Hepatocyte (in vitro differentiated cells): ENCODE data around the gene PARP3. TPM values are rescaled to one million over a fixed set of nuclear protein-coding genes. Genes with fewer than 3 reads are reported as not detected.
"Not testable (repeated sequence)": the region's sequence is repeated elsewhere in the genome, so short reads cannot be mapped to it uniquely, and the experiment has no call there.

ENCODE experiments used
- DNase-seq: peaks from one replicate; pipeline ENCODE4 v3.0.0-alpha.2; 2016; ENCODE audit warnings: low spot score
- H2AFZ ChIP-seq: fragments of 200-600 bp; sonication (generic); 2 replicates; pipeline ENCODE4 v1.6.0; 2016; ENCODE audit warnings: antibody characterized with exemption, mild to moderate bottlenecking
- H3K27ac ChIP-seq: fragments of 200-600 bp; sonication (generic); 2 replicates; pipeline ENCODE4 v1.5.1; 2016; ENCODE audit warnings: mild to moderate bottlenecking
- H3K27me3 ChIP-seq: fragments of 200-600 bp; sonication (generic); 2 replicates; pipeline ENCODE4 v1.6.1; 2016
- H3K36me3 ChIP-seq: fragments of 200-600 bp; sonication (generic); replicated peaks from 2 replicates; pipeline ENCODE4 v1.5.1; 2016; ENCODE audit warnings: low read depth; ENCODE audit not compliant: insufficient read depth
- H3K4me1 ChIP-seq: fragments of 200-600 bp; sonication (generic); 2 replicates; pipeline ENCODE4 v1.5.1; 2016; ENCODE audit warnings: mild to moderate bottlenecking, moderate library complexity; ENCODE audit not compliant: insufficient read depth
- H3K4me2 ChIP-seq: fragments of 200-600 bp; sonication (generic); 2 replicates; pipeline ENCODE4 v1.6.0; 2016
- H3K4me3 ChIP-seq: fragments of 200-600 bp; sonication (generic); 2 replicates; pipeline ENCODE4 v1.5.1; 2016; ENCODE audit warnings: mild to moderate bottlenecking
- H3K79me2 ChIP-seq: fragments of 200-600 bp; sonication (generic); 2 replicates; pipeline ENCODE4 v1.6.0; 2017; ENCODE audit warnings: mild to moderate bottlenecking
- H3K9me2 ChIP-seq: fragments of 200-600 bp; sonication (generic); replicated peaks from 2 replicates; pipeline ENCODE4 v1.6.0; 2017; ENCODE audit warnings: mild to moderate bottlenecking; ENCODE audit not compliant: insufficient read depth
- H3K9me3 ChIP-seq: fragments of 200-600 bp; sonication (generic); 2 replicates; pipeline ENCODE4 v1.5.1; 2016; ENCODE audit warnings: low read depth, mild to moderate bottlenecking
- H4K20me1 ChIP-seq: fragments of 200-600 bp; sonication (generic); 2 replicates; pipeline ENCODE4 v1.6.0; 2016; ENCODE audit warnings: mild to moderate bottlenecking; ENCODE audit not compliant: insufficient read depth, poor library complexity, severe bottlenecking
- EZH2 ChIP-seq: fragments of 200-600 bp; sonication (generic); IDR thresholded peaks from 2 replicates; pipeline ENCODE4 v1.6.1; 2016; ENCODE audit warnings: antibody characterized with exemption, mild to moderate bottlenecking, borderline replicate concordance
- EZH2phosphoT487 ChIP-seq: fragments of 200-600 bp; sonication (generic); IDR thresholded peaks from one replicate; pipeline ENCODE4 v1.6.1; 2018; ENCODE audit warnings: antibody characterized with exemption, mild to moderate bottlenecking, low read depth, moderate library complexity; ENCODE audit not compliant: unreplicated experiment, severe bottlenecking
- WGBS: methylation state at CpG from one replicate; pipeline ENCODE4 v1.1.6; 2016; ENCODE audit warnings: low lambda C conversion rate; ENCODE audit errors: missing lambda C conversion rate; 5-methylcytosine and 5-hydroxymethylcytosine counted together
- polyA plus RNA-seq: library from polyadenylated mRNA; unstranded; fragments of >200 nt; fragmentation: Nextera tagmentation; extraction: Ambion mirVana; gene quantifications from 2 replicates; pipeline ENCODE4 v1.2.1, GENCODE V29; 2016
- total RNA-seq: library from RNA; depleted of rRNA; stranded (reverse); fragments of >200 nt; gene quantifications from 2 replicates; pipeline ENCODE4 v1.2.3, GENCODE V29; 2014
- TF ChIP-seq, protein P1 (sequence below): fragments of 200-600 bp; sonication (generic); IDR thresholded peaks from 2 replicates; pipeline ENCODE4 v1.5.1; 2016; ENCODE audit warnings: antibody characterized with exemption, mild to moderate bottlenecking; ENCODE audit not compliant: poor library complexity

PARP3 gene
- total and polyA plus RNA-seq, 2 experiments from 2014 or later = 9.3 to 10.3 TPM

DNA sequence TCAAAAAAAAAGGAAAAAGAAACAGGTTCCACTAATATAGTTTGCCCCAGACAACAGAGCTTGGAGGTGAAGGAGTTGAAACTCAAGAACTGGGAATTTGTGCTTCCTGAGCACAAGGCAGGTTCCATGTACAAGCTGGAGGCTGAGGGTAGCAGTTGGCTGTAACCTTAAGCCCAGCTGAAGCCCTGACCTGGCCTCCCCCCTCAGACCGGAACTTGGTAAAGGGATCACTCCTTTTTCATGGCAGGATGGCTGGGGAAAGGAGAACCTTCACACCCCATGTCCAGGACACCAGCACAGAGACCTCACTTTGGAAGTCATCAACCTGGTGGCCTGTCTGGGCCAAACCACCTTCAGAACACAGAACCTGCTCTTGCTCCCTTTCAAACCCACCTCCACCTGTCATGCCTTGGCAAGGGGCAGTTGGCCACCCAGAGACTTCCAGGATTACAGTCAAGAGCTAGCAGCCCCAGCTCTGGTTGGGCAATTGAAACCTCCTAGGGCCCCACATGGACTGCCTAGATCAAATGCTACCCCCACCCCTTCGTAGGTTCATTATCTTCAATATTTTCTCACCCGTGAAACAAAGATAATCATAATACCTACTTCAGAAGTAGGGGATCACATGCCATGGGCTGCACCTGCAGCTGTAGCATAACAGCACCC lies 50.0 kb downstream of the PARP3 start:
- Histone ChIP-seq H3K4me2 (no peak overlapping the region), H3K9me2 (no peaks in the 10 kb centered on the region), H3K9me3 (no peaks in the 10 kb centered on the region), H3K4me1 (peaks cover 11% of the 10 kb centered on the region), H3K36me3 (no peaks in the 10 kb centered on the region), H4K20me1 (no peaks in the 10 kb centered on the region), H3K4me3 (no peak overlapping the region), H3K27me3 (no peaks in the 10 kb centered on the region), H3K27ac (no peak overlapping the region), H3K79me2 (peaks cover 22% of the 10 kb centered on the region), H2AFZ (no peak overlapping the region)
- DNase-seq = no peak
- 95% methylated on average over 3 of the region's 3 CpGs for WGBS
- TF ChIP-seq, protein P1, sequence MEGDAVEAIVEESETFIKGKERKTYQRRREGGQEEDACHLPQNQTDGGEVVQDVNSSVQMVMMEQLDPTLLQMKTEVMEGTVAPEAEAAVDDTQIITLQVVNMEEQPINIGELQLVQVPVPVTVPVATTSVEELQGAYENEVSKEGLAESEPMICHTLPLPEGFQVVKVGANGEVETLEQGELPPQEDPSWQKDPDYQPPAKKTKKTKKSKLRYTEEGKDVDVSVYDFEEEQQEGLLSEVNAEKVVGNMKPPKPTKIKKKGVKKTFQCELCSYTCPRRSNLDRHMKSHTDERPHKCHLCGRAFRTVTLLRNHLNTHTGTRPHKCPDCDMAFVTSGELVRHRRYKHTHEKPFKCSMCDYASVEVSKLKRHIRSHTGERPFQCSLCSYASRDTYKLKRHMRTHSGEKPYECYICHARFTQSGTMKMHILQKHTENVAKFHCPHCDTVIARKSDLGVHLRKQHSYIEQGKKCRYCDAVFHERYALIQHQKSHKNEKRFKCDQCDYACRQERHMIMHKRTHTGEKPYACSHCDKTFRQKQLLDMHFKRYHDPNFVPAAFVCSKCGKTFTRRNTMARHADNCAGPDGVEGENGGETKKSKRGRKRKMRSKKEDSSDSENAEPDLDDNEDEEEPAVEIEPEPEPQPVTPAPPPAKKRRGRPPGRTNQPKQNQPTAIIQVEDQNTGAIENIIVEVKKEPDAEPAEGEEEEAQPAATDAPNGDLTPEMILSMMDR = no peak
- TF ChIP-seq EZH2phosphoT487 (no peak), EZH2 (no peak)

DNA sequence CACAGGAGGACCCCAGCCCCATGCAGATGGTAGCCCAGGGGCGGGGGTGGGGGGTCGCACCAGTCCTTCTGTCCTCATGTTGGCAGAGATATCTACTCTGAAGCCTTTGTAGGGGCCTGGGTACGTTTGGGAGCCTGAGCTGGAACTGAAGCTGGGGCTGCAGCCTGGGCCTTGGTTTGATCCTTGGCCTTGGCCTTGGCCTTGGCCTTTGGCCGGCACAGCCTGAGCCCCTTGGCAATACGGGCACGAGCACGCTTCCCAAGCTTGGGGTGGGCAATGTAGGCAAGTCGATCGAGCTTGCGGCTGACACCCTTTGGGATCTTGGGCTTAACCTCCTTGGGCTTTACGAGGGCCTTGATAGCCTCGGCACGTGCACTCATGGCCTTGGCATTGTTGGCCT lies 51.5 kb downstream of the PARP3 start:
- not testable (repeated sequence) for H3K36me3 ChIP-seq, H3K4me2 ChIP-seq, H2AFZ ChIP-seq, H3K9me3 ChIP-seq, H3K9me2 ChIP-seq, H4K20me1 ChIP-seq, DNase-seq, H3K4me3 ChIP-seq, H3K27ac ChIP-seq, H3K27me3 ChIP-seq
- 97% methylated on average over 12 of the region's 13 CpGs for WGBS
- peaks cover 11% of the 10 kb centered on the region for H3K4me1 ChIP-seq
- peaks cover 22% of the 10 kb centered on the region for H3K79me2 ChIP-seq

DNA sequence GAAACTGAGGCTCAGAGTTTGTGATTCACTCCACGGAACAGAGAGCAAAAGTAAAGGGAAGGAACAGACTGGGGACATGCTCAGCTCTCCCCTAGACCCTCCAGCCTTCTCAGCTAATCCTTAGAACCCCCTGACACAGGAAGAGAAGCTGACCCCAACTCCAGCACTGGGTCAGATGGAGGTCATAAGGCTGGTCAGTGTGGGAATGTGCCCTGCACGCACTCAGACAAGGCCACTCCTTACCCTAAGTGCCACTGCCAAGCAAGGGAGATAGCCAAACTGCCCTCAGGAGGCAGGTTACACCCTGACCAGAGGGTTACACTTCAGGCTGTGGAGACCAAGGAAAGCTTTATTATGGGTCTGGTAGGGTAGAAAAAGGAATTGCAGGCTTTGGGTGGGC lies 52.4 kb downstream of the PARP3 start:
- no peak for DNase-seq
- H3K4me1 ChIP-seq = peaks cover 11% of the 10 kb centered on the region
- H4K20me1 ChIP-seq = no peaks in the 10 kb centered on the region
- H3K4me3 ChIP-seq = peak overlapping the region; percentile 89
- 82% methylated on average over 2 of the region's 2 CpGs for WGBS
- H3K36me3 ChIP-seq = no peaks in the 10 kb centered on the region
- peaks cover 22% of the 10 kb centered on the region for H3K79me2 ChIP-seq
- no peaks in the 10 kb centered on the region for H3K9me2 ChIP-seq
- no peaks in the 10 kb centered on the region for H3K9me3 ChIP-seq
- no peaks in the 10 kb centered on the region for H3K27me3 ChIP-seq
- TF ChIP-seq EZH2phosphoT487 = no peak
- H3K27ac ChIP-seq = peak overlapping the region; percentile 96
- H3K4me2 ChIP-seq = peak overlapping the region; percentile 98
- H2AFZ ChIP-seq = no peak overlapping the region

DNA sequence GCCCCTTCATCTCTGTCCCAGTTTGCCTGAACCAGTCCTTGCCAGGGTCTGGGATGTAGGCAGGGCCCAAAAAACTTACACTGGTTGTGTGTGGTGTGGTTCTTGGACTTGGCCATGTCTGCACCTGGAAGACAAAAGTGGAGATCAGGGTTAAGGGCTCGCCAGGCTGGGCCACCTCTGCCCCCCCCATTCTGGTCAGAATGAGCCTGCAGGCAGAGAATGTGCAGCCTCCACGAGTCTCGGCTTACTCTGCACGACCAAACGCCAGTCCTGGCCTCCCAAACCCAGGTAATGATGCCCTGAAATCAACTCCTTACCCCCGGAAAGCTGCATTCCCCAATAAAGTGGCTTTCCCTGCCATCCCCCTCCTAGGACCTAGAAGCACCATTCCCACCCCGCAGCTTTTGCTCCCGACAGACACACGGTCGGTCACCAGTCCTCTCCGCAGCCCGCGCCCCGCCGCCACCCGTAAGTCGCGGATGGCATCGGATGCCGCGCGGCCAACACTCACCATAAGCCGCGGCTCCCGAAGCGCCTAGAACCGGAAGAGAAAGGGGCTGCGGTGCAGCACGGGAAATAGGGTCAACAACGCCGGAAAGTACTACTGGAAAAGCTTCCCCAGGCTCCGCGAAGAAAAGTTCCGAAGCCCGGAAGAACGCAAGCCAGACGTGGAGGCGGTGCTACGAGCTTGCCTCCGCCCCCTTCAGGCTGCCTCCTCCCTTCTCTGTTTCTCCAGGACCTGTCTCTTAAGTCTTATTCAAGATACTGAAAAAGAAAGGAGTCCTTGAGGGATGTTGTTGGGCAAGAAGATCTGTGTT lies 53.4 kb downstream of the PARP3 start, which contains the start of gene RPL29:
RPL29 (minus strand) TSS at position 550 of the 818 bp plus-strand sequence; CDS start at position 116, 434 bp downstream.
- no peaks in the 10 kb centered on the region for H3K27me3 ChIP-seq
- no peaks in the 10 kb centered on the region for H4K20me1 ChIP-seq
- no peaks in the 10 kb centered on the region for H3K9me2 ChIP-seq
- peaks cover 11% of the 10 kb centered on the region for H3K4me1 ChIP-seq
- H2AFZ ChIP-seq = peak within 1 kb of the TSS; percentile 58
- peak within 1 kb of the TSS; percentile 89 for H3K4me3 ChIP-seq
- peak within 1 kb of the TSS; percentile 98 for H3K4me2 ChIP-seq
- DNase-seq = peak; percentile 96
- TF ChIP-seq, protein P1 = no peak
- TF ChIP-seq EZH2 (no peak), EZH2phosphoT487 (no peak)
- peak within 1 kb of the TSS; percentile 96 for H3K27ac ChIP-seq
- under 1% methylated on average over 40 of the region's 40 CpGs for WGBS
- no peaks in the 10 kb centered on the region for H3K9me3 ChIP-seq
- peaks cover 22% of the 10 kb centered on the region for H3K79me2 ChIP-seq
- H3K36me3 ChIP-seq = no peaks in the 10 kb centered on the region
